T-cell (primary cell): Measurements from ENCODE around the gene RRP8. TPM values are rescaled to one million over a fixed set of nuclear protein-coding genes. Genes with fewer than 3 reads are reported as not detected.

Experiments used
- ATAC-seq, 4 experiments: fragments of 200-7000 bp in 3 of 4; fragments of 150-1000 bp in 1 of 4; cut with Tn5 transposase; replicated peaks in 1 of 4; 1 replicate in 3 of 4; 2 replicates in 1 of 4; pipeline ENCODE4 v1.10.0; 2021; ENCODE audit warnings: moderate library complexity in 3 of 4, mild to moderate bottlenecking in 2 of 4, moderate number of reproducible peaks in 1 of 4
- CTCF ChIA-PET, 2 donors: fragments of 300-600 bp; sonication (Branson Sonifier 250); formaldehyde crosslinking; loops; one replicate each; lab custom pipeline; 2022; ENCODE audit warnings: antibody characterized with exemption in 2 of 2; lab: Charles Lee
- POLR2A ChIA-PET, 2 donors: fragments of 300-600 bp; sonication (Branson Sonifier 250); formaldehyde crosslinking; loops; one replicate each; lab custom pipeline; 2022; ENCODE audit warnings: antibody characterized with exemption in 2 of 2; lab: Charles Lee
- DNase-seq, 35 experiments: peaks; one replicate each; pipeline versions ENCODE4 v3.0.0 to v3.0.0-alpha.2; 2013 to 2023
- H3K27ac ChIP-seq: one replicate; pipeline ENCODE4 v1.5.1; 2013; ENCODE audit warnings: low read length
- H3K27me3 ChIP-seq, 2 experiments: replicated peaks in 1 of 2; 1 replicate in 1 of 2; 2 replicates in 1 of 2; pipeline versions ENCODE4 v1.6.1 to v1.7.0; 2013; ENCODE audit warnings: low read length in 1 of 2, mixed read lengths in 1 of 2; ENCODE audit not compliant: control insufficient read depth in 2 of 2, insufficient read depth in 2 of 2; ENCODE audit errors: extremely low read depth in 1 of 2
- H3K36me3 ChIP-seq, 2 donors: 1 replicate in 1 of 2; 2 replicates in 1 of 2; pipeline versions ENCODE4 v1.6.1 to v1.7.0; 2013; ENCODE audit warnings: low read length in 1 of 2; ENCODE audit not compliant: control insufficient read depth in 2 of 2, insufficient read depth in 1 of 2; ENCODE audit errors: extremely low read depth in 1 of 2
- H3K4me1 ChIP-seq, 2 experiments: 1 replicate in 1 of 2; 2 replicates in 1 of 2; pipeline versions ENCODE4 v1.6.1 to v1.7.0; 2013; ENCODE audit warnings: low read length in 2 of 2, mixed read lengths in 1 of 2; ENCODE audit not compliant: insufficient read depth in 2 of 2, control insufficient read depth in 1 of 2; ENCODE audit errors: extremely low read depth in 1 of 2
- H3K4me3 ChIP-seq, 2 donors: 1 replicate in 1 of 2; 2 replicates in 1 of 2; pipeline versions ENCODE4 v1.5.1 to v1.7.0; 2013; ENCODE audit warnings: mild to moderate bottlenecking in 2 of 2, low read length in 1 of 2, moderate library complexity in 1 of 2; ENCODE audit not compliant: control insufficient read depth in 1 of 2; ENCODE audit errors: extremely low read depth in 1 of 2
- H3K9me3 ChIP-seq: 2 replicates; pipeline ENCODE4 v1.7.0; 2013
- H3K27ac Mint-ChIP-seq, 2 donors: one replicate each; pipeline ENCODE4 v1.8.0; 2020 to 2021; ENCODE audit warnings: mild to moderate bottlenecking in 2 of 2, mixed read lengths in 2 of 2
- H3K27me3 Mint-ChIP-seq, 2 donors: one replicate each; pipeline ENCODE4 v1.8.0; 2021 to 2022; ENCODE audit warnings: mixed read lengths in 2 of 2
- H3K36me3 Mint-ChIP-seq: one replicate; pipeline ENCODE4 v1.8.0; 2021; ENCODE audit warnings: mixed read lengths
- H3K4me1 Mint-ChIP-seq, 3 donors: one replicate each; pipeline ENCODE4 v1.8.0; 2020 to 2022; ENCODE audit warnings: mixed read lengths in 3 of 3, mild to moderate bottlenecking in 1 of 3
- H3K4me3 Mint-ChIP-seq, 3 donors: one replicate each; pipeline ENCODE4 v1.8.0; 2020 to 2022; ENCODE audit warnings: mild to moderate bottlenecking in 3 of 3, mixed read lengths in 3 of 3, moderate library complexity in 3 of 3
- H3K9me3 Mint-ChIP-seq, 3 donors: one replicate each; pipeline ENCODE4 v1.8.0; 2020 to 2022; ENCODE audit warnings: mixed read lengths in 3 of 3
- WGBS: methylation state at CpG from one replicate; pipeline ENCODE4 v1.1.5; 2013; ENCODE audit warnings: missing lambda C conversion rate; ENCODE audit not compliant: insufficient coverage; 5-methylcytosine and 5-hydroxymethylcytosine counted together
- total RNA-seq, 35 experiments: library from RNA in 6 of 35; stranded (reverse) in 6 of 35; fragments of 120-200 nt in 1 of 35; gene quantifications; one replicate each; pipeline versions ENCODE4 v1.2.1 to v1.2.4 and lab custom pipeline; 2013 to 2026

Gene RRP8
- total RNA-seq, 5 donors from 2014 or later (not counting 1 experiment from before 2014, with no cell fraction given), result 24.5 to 35.5 (median 32.2) TPM

DNA sequence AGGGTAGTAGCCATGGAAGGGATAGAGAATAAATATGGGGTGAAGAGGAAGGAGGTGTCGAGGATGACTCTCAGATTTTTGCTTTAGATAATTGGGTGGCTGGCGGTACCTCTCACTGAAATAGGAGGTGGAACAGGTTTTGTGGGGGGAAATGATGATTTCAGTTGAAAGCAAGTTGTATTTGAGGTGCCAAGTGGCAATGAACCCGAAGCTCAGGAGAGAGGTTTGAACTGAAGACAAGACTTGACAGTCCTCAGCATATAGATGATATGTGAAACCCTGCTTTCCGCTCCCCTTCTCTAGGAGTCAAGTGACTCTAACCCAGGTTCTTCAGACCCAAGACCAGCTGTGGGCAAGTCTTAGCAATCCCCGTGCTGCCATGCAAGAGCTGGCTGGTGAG lies 33.7 kb downstream of the RRP8 start:
- H3K4me1 Mint-ChIP-seq, result no peaks in the 10 kb centered on the region
- no peak overlapping the region for H3K4me3 Mint-ChIP-seq
- H3K27ac Mint-ChIP-seq, result no peak overlapping the region
- no peaks in the 10 kb centered on the region for H3K27me3 ChIP-seq
- no peaks in the 10 kb centered on the region for H3K9me3 ChIP-seq
- no peaks in the 10 kb centered on the region for H3K27me3 Mint-ChIP-seq
- no peaks in the 10 kb centered on the region for H3K9me3 Mint-ChIP-seq
- DNase-seq, result no peak
- POLR2A ChIA-PET, result no interaction called here
- peaks cover 25% of the 10 kb centered on the region for H3K36me3 Mint-ChIP-seq
- peaks cover 0 to 5% of the 10 kb centered on the region in 2 donors for H3K36me3 ChIP-seq
- ATAC-seq, result no peak
- no peak overlapping the region for H3K27ac ChIP-seq
- 93% methylated on average over 3 of the region's 5 CpGs for WGBS
- H3K4me3 ChIP-seq, result no peak overlapping the region
- CTCF ChIA-PET, result interaction anchor here in 1 of 2 donors (1.4 kb wide), 1 partner anchor 9 kb away, joined by 3 read pairs; no protein-coding TSS in a partner anchor
- H3K4me1 ChIP-seq, result no peaks in the 10 kb centered on the region

DNA sequence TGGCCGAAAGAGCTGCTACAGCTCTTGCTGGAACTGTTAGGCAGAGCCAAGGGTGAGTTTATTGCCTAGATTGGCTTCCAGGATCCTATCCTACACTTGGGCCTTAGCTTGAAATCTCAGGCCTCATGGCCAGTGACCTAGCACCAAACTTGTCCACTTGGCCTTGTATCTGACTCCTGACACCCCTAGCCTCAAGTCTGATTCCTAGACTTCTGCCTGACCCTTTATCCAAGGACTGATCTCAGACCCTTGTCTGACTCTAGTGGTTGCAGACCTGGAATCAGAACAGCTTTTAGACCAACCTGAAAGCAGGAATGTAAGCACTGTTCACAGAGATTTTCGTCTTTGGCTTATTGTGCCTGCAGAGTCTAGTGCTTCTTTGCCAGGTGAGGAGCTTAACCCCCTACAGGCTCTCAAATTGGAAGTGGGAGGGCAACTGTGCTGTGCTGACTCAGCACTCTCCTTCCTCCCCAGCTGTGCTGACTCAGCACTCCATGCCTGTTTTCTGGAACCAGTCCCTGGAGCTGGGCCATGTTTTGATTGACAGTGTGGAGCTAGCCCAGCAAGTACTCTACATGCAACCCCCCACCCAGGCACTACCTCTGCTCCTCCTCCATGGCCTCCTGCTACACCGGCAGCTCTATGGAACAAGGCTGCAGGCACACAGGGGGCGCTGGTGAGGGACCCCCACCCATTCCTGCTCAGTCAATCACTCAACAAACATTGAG lies 35.1 kb downstream of the RRP8 start:
- H3K36me3 Mint-ChIP-seq, result peaks cover 28% of the 10 kb centered on the region
- ATAC-seq (no peak), DNase-seq (no peak)
- H3K4me3 Mint-ChIP-seq, result no peak overlapping the region
- ChIA-PET CTCF (no interaction called here), POLR2A (no interaction called here)
- WGBS, result 100% methylated on average over 2 of the region's 4 CpGs
- H3K36me3 ChIP-seq, result peaks cover 0 to 13% of the 10 kb centered on the region in 2 donors
- H3K4me1 ChIP-seq, result no peaks in the 10 kb centered on the region
- H3K27ac ChIP-seq, result no peak overlapping the region
- H3K4me3 ChIP-seq, result no peak overlapping the region
- no peaks in the 10 kb centered on the region for H3K27me3 ChIP-seq
- no peaks in the 10 kb centered on the region for H3K27me3 Mint-ChIP-seq
- no peaks in the 10 kb centered on the region for H3K4me1 Mint-ChIP-seq
- H3K9me3 Mint-ChIP-seq, result no peaks in the 10 kb centered on the region
- H3K9me3 ChIP-seq, result no peaks in the 10 kb centered on the region
- H3K27ac Mint-ChIP-seq, result no peak overlapping the region

DNA sequence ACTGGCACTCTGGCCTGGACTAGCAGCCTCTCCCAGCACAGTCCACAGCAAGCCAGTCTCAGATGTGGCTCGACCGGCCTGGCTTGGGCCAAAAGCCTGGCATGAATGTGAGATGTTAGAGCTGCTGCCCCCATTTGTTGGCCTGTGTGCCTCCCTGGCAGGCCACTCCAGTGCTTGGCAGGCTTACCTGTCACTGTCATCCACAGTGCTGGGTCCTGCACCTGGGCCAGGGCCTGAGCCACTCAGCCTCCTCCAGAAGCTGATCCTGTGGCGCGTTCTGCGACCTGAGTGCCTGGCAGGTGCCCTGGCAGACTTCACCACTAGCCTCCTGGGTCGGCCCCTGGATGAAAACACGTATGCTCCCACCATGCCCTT lies 36.1 kb downstream of the RRP8 start:
- ATAC-seq (no peak), DNase-seq (no peak)
- H3K4me3 ChIP-seq, result no peak overlapping the region
- no peaks in the 10 kb centered on the region for H3K27me3 ChIP-seq
- Mint-ChIP-seq H3K27me3 (no peaks in the 10 kb centered on the region), H3K27ac (no peak overlapping the region), H3K4me1 (peaks cover 0 to 2% (median 0%) of the 10 kb centered on the region in 3 donors), H3K4me3 (no peak overlapping the region), H3K9me3 (no peaks in the 10 kb centered on the region), H3K36me3 (peaks cover 29% of the 10 kb centered on the region)
- ChIA-PET POLR2A (no interaction called here), CTCF (no interaction called here)
- no peaks in the 10 kb centered on the region for H3K9me3 ChIP-seq
- no peak overlapping the region for H3K27ac ChIP-seq
- WGBS, result 99% methylated on average over 7 of the region's 7 CpGs
- peaks cover 0 to 13% of the 10 kb centered on the region in 2 donors for H3K36me3 ChIP-seq
- H3K4me1 ChIP-seq, result no peaks in the 10 kb centered on the region

DNA sequence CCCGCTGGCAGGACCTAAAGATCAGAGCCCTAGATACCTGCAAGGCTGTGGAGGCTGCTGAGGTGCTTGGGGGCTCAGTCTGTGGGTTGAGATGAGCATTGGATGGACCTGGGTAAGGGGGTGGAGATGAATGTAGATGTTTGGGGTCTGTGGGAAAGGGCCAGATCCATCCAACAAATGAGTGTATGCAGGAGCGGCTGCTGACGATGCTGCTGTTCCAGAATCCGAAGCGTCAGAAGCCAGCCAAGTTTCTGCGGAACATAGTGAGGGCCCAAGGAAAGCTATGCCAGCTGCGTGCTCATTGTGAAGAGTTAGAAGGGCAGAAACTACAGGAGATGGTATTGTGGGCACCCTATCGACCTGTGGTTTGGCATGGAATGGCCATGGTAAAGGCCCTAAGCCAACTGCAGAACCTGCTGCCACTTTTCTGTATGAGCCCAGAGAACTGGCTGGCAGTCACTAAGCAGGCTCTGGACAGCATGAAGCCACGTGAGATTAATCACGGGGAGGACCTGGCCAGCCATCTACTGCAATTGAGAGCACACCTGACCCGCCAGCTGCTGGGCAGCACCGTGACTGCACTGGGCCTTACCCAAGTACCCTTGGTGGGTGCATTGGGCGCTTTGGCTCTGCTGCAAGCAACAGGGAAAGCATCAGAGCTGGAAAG lies 36.6 kb downstream of the RRP8 start:
- DNase-seq (no peak), ATAC-seq (no peak)
- H3K4me3 ChIP-seq, result no peak overlapping the region
- peaks cover 0 to 7% (median 0%) of the 10 kb centered on the region in 3 donors for H3K4me1 Mint-ChIP-seq
- H3K4me1 ChIP-seq, result no peaks in the 10 kb centered on the region
- ChIA-PET CTCF (interaction anchor here in 1 of 2 donors (0.8 kb wide), 1 partner anchor 36 kb away, joined by 4 read pairs; no protein-coding TSS in a partner anchor), POLR2A (interaction anchor here in 1 of 2 donors (0.6 kb wide), 1 partner anchor 14 kb away, joined by 3 read pairs; no protein-coding TSS in a partner anchor)
- H3K4me3 Mint-ChIP-seq, result no peak overlapping the region
- WGBS, result 88% methylated on average over 13 of the region's 13 CpGs
- H3K36me3 Mint-ChIP-seq, result peaks cover 30% of the 10 kb centered on the region
- H3K27ac ChIP-seq, result no peak overlapping the region
- no peaks in the 10 kb centered on the region for H3K9me3 ChIP-seq
- H3K9me3 Mint-ChIP-seq, result no peaks in the 10 kb centered on the region
- no peaks in the 10 kb centered on the region for H3K27me3 Mint-ChIP-seq
- no peak overlapping the region for H3K27ac Mint-ChIP-seq
- peaks cover 0 to 13% of the 10 kb centered on the region in 2 donors for H3K36me3 ChIP-seq
- no peaks in the 10 kb centered on the region for H3K27me3 ChIP-seq

DNA sequence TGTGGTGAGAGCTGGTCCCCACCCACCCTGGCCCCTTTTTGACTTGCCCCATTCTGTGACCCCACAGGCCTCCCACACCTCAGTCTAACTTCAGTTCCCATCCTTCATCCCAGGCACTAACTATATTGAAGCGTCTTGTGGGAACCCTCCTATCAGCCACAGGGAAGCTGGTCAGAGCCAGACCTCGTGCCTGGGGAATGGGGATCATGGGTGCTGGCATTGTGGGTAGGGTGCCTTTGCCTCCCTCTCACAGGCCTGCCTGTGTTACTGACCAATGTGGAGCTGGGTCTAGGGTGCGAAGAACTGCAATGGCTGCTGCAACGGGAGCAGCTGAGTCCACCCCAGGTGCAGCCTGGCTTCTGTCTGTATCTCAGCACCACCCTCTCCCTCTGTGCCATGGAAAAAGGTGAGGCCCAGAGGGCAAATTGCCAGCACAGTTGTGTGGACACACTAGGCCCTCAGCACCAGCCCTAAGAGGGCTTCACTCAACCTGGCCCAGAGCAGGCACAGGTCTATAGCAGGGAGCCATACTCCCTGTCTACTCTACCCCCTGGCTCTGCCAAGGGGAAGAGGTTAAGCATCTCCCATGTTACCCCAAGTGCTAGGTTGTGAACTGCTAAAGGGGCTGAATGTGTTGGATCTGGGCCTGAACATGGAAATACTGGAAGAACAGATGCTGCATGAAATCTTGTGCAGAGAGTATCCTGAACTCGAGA lies 37.3 kb downstream of the RRP8 start:
- peaks cover 0 to 12% (median 0%) of the 10 kb centered on the region in 3 donors for H3K4me1 Mint-ChIP-seq
- POLR2A ChIA-PET, result interaction anchor here in 1 of 2 donors (0.6 kb wide), 1 partner anchor 13 kb away, joined by 3 read pairs; no protein-coding TSS in a partner anchor
- WGBS, result 93% methylated on average over 3 of the region's 5 CpGs

DNA sequence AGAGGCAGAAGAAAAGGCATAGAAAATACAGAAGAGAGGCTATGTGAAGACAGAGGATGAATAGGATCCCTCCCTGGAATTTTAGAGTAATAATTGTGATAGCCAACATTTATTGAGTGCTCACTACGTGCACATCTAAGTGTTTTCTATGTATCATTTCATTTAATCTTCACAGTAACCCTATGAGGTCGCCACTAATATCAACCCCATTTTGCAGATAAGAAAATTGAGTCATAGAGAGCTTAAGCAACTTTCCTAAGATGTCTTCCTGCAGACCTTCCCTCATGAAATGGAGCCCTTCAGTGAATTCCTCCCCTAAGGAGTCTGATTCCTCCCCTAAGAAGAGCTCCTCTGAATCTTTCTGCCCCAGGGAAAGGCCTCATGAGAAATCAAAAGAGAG lies 38.1 kb downstream of the RRP8 start:
- Mint-ChIP-seq H3K27me3 (no peaks in the 10 kb centered on the region), H3K9me3 (no peaks in the 10 kb centered on the region), H3K27ac (no peak overlapping the region), H3K4me1 (peaks cover 0 to 12% (median 0%) of the 10 kb centered on the region in 3 donors), H3K36me3 (peaks cover 34% of the 10 kb centered on the region), H3K4me3 (no peak overlapping the region)
- Histone ChIP-seq H3K4me3 (no peak overlapping the region), H3K36me3 (peaks cover 0 to 13% of the 10 kb centered on the region in 2 donors), H3K4me1 (no peaks in the 10 kb centered on the region), H3K27ac (no peak overlapping the region), H3K27me3 (no peaks in the 10 kb centered on the region), H3K9me3 (no peaks in the 10 kb centered on the region)
- DNase-seq, result no peak
- POLR2A ChIA-PET, result no interaction called here
- ATAC-seq, result no peak
- WGBS, result no CpG with 5 or more reads among the region's 2 CpGs
- CTCF ChIA-PET, result no interaction called here

More for the DNA sequence above, 37.3 kb downstream of the RRP8 start:
- H3K4me3 ChIP-seq, result no peak overlapping the region
- DNase-seq, result no peak
- H3K27ac ChIP-seq, result no peak overlapping the region
- ATAC-seq, result no peak
- Mint-ChIP-seq H3K36me3 (peaks cover 32% of the 10 kb centered on the region), H3K27me3 (no peaks in the 10 kb centered on the region), H3K4me3 (no peak overlapping the region), H3K9me3 (no peaks in the 10 kb centered on the region), H3K27ac (no peak overlapping the region)
- CTCF ChIA-PET, result interaction anchor here in 1 of 2 donors (0.8 kb wide), 1 partner anchor 36 kb away, joined by 4 read pairs; no protein-coding TSS in a partner anchor
- H3K9me3 ChIP-seq, result no peaks in the 10 kb centered on the region
- no peaks in the 10 kb centered on the region for H3K4me1 ChIP-seq
- H3K36me3 ChIP-seq, result peaks cover 0 to 13% of the 10 kb centered on the region in 2 donors
- H3K27me3 ChIP-seq, result no peaks in the 10 kb centered on the region
